Naive B cell (primary cell): ENCODE results near the gene INTS11. TPM values are rescaled to one million over a fixed set of nuclear protein-coding genes. Genes with fewer than 3 reads are reported as not detected.

Source experiments
- ATAC-seq, 2 donors: fragments of 150-1000 bp; cut with Tn5 transposase; 2 replicates each; pipeline ENCODE4 v1.10.0; 2021; ENCODE audit warnings: low read depth in 2 of 2, mild to moderate bottlenecking in 2 of 2, moderate library complexity in 2 of 2
- DNase-seq: peaks from one replicate; pipeline ENCODE4 v3.0.0; 2022
- H3K27ac Mint-ChIP-seq, 6 donors: one replicate each; pipeline ENCODE4 v1.8.0; 2020 to 2022; ENCODE audit warnings: mild to moderate bottlenecking in 6 of 6, mixed read lengths in 6 of 6, moderate library complexity in 5 of 6, inconsistent platforms in 2 of 6
- H3K27me3 Mint-ChIP-seq, 3 donors: one replicate each; pipeline ENCODE4 v1.8.0; 2021 to 2022; ENCODE audit warnings: mixed read lengths in 3 of 3, mild to moderate bottlenecking in 1 of 3
- H3K36me3 Mint-ChIP-seq, 2 donors: one replicate each; pipeline ENCODE4 v1.8.0; 2020 to 2022; ENCODE audit warnings: mixed read lengths in 2 of 2, inconsistent platforms in 1 of 2, mild to moderate bottlenecking in 1 of 2
- H3K4me1 Mint-ChIP-seq, 3 donors: one replicate each; pipeline ENCODE4 v1.8.0; 2020 to 2022; ENCODE audit warnings: mixed read lengths in 3 of 3, inconsistent platforms in 1 of 3, mild to moderate bottlenecking in 1 of 3, moderate library complexity in 1 of 3
- H3K4me3 Mint-ChIP-seq, 8 donors: one replicate each; pipeline ENCODE4 v1.8.0; 2020 to 2022; ENCODE audit warnings: mild to moderate bottlenecking in 8 of 8, mixed read lengths in 8 of 8, moderate library complexity in 8 of 8, inconsistent platforms in 2 of 8
- H3K9me3 Mint-ChIP-seq, 7 donors: one replicate each; pipeline ENCODE4 v1.8.0; 2020 to 2022; ENCODE audit warnings: mixed read lengths in 7 of 7, mild to moderate bottlenecking in 5 of 7, inconsistent platforms in 2 of 7, moderate library complexity in 1 of 7
- polyA plus RNA-seq, 6 donors: library from polyadenylated mRNA; unstranded; fragments of 300-500 nt; fragmentation: Illumina TruSeq; gene quantifications; one replicate each; pipeline ENCODE4 v1.2.3, GENCODE V29; 2021; ENCODE audit warnings: low read depth in 6 of 6

Gene INTS11
- polyA plus RNA-seq, 6 donors from 2014 or later: 45.9 to 61.5 (median 54.3) TPM

GRCh38 chr1:1345860-1346500, 21.5 kb upstream of the INTS11 start:
- H3K27ac Mint-ChIP-seq: no peak overlapping the region
- ATAC-seq (no peak), DNase-seq (no peak)
- no peaks in the 10 kb centered on the region for H3K27me3 Mint-ChIP-seq
- peaks cover 3 to 15% (median 14%) of the 10 kb centered on the region in 3 donors for H3K4me1 Mint-ChIP-seq
- H3K9me3 Mint-ChIP-seq: no peaks in the 10 kb centered on the region
- no peaks in the 10 kb centered on the region for H3K36me3 Mint-ChIP-seq
- peak overlapping the region in 2 of 8 donors; percentile 61 for H3K4me3 Mint-ChIP-seq

GRCh38 chr1:1345384-1345783, 20.9 kb upstream of the INTS11 start:
- H3K27me3 Mint-ChIP-seq: no peaks in the 10 kb centered on the region

DNA sequence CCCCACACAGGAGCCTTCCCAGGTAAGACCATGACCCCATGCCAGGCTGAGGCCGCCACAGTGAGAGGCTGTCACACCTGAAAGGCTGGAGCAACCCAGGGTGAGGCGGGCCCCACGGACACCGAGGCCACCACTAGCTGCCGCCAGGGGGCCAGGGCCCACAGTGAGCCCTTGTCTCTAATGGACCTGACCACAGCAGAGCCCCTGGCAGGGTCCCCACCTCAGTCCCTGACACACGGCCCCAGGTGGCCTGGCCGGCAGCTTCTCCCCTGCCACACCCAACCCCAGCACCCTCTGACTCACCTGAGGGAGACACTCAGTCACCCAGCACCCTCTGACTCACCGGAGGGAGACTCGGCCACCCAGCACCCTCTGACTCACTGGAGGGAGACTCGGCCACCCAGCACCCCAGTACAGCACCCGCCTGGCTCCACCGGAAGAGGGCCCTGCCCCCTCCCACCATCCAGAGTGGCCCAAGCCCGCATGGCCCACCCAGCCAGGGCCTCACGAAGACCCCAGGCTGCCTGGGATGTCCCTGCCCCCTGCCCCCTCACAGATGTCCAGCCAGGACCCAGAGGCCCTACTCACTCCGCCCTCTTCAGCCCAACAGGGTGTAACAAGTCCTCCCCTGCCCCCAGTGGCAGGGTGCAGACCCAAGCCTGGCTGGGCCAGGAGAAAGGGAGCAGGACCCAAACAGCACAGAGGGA, 20.3 kb upstream of the INTS11 start:
- no peak overlapping the region for H3K4me3 Mint-ChIP-seq
- no peaks in the 10 kb centered on the region for H3K27me3 Mint-ChIP-seq
- ATAC-seq (no peak), DNase-seq (no peak)
- no peaks in the 10 kb centered on the region for H3K36me3 Mint-ChIP-seq
- H3K4me1 Mint-ChIP-seq: peaks cover 3 to 16% (median 15%) of the 10 kb centered on the region in 3 donors
- H3K9me3 Mint-ChIP-seq: no peaks in the 10 kb centered on the region
- no peak overlapping the region for H3K27ac Mint-ChIP-seq

More at GRCh38 chr1:1345384-1345783, 20.9 kb upstream of the INTS11 start:
- H3K4me3 Mint-ChIP-seq: no peak overlapping the region
- ATAC-seq: no peak
- no peaks in the 10 kb centered on the region for H3K9me3 Mint-ChIP-seq
- no peaks in the 10 kb centered on the region for H3K36me3 Mint-ChIP-seq
- DNase-seq: no peak
- H3K4me1 Mint-ChIP-seq: peaks cover 3 to 16% (median 15%) of the 10 kb centered on the region in 3 donors
- H3K27ac Mint-ChIP-seq: no peak overlapping the region

- Mint-ChIP-seq H3K4me1 (peaks cover 3 to 16% (median 15%) of the 10 kb centered on the region in 3 donors), H3K9me3 (no peaks in the 10 kb centered on the region), H3K27me3 (no peaks in the 10 kb centered on the region), H3K4me3 (no peak overlapping the region), H3K27ac (no peak overlapping the region), H3K36me3 (no peaks in the 10 kb centered on the region)
- ATAC-seq: no peak
- DNase-seq: no peak
These were observed 19.5 kb upstream of the INTS11 start for GRCh38 chr1:1343811-1344421.

DNA sequence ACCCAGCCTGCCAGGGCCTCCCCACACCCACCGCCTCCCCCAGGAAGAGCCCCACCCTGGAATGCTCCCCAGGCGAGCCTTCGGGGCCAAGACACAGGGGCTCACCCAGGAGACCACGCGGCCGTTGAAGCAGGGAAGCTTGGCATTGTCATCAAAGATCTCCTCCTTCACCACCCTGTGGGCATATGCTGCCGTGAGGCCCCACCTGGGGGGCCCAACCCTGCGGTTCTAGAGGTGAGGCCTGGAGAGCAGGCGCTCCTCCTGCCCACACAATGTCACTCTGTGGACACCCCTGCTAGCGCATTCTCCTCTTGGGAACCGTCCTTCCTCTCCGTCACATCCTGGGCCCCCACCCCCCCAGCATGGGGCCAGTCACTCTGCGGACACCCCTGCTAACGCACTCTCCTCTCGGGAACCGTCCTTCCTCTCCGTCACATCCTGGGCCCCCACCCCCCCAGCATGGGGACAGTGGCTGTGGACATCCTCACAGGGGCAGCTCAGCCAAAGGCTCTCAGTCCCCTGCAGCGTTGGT, 18.2 kb upstream of the INTS11 start:
- DNase-seq: no peak
- Mint-ChIP-seq H3K9me3 (no peaks in the 10 kb centered on the region), H3K4me1 (peaks cover 3 to 12% (median 8%) of the 10 kb centered on the region in 3 donors), H3K4me3 (no peak overlapping the region), H3K27ac (no peak overlapping the region), H3K27me3 (no peaks in the 10 kb centered on the region), H3K36me3 (no peaks in the 10 kb centered on the region)
- no peak for ATAC-seq

- Mint-ChIP-seq H3K27ac (no peak overlapping the region), H3K27me3 (no peaks in the 10 kb centered on the region), H3K4me3 (no peak overlapping the region), H3K9me3 (no peaks in the 10 kb centered on the region), H3K4me1 (peaks cover 3 to 8% (median 5%) of the 10 kb centered on the region in 3 donors), H3K36me3 (no peaks in the 10 kb centered on the region)
- ATAC-seq (no peak), DNase-seq (no peak)
These were observed 17.7 kb upstream of the INTS11 start for GRCh38 chr1:1342061-1342562.

DNA sequence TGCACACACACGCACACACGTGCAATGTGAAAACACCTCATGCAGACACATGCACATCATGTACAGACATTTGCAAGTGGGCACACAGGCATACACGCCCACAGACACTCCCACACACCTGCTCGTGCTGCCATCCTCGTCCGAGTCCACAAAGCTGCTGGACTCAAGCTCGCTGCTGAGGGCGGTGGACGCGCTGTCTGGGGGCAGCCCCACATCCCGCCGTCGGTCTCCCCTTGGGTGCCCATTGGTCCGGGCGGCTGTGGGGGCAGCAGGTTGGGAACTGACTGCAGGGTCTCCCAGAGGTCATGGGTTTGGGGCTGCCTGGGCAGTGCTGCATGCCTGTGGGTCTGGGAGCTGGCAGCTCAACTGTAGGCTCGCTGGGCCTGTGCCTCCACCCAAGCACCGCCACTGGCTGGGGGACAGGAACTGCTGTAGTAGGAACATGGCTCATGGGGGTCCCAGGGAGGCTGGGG, 17.1 kb upstream of the INTS11 start:
- Mint-ChIP-seq H3K36me3 (no peaks in the 10 kb centered on the region), H3K27ac (no peak overlapping the region), H3K4me3 (no peak overlapping the region), H3K4me1 (peaks cover under 1 to 4% (median 4%) of the 10 kb centered on the region in 3 donors), H3K9me3 (no peaks in the 10 kb centered on the region), H3K27me3 (no peaks in the 10 kb centered on the region)
- DNase-seq (no peak), ATAC-seq (no peak)

DNA sequence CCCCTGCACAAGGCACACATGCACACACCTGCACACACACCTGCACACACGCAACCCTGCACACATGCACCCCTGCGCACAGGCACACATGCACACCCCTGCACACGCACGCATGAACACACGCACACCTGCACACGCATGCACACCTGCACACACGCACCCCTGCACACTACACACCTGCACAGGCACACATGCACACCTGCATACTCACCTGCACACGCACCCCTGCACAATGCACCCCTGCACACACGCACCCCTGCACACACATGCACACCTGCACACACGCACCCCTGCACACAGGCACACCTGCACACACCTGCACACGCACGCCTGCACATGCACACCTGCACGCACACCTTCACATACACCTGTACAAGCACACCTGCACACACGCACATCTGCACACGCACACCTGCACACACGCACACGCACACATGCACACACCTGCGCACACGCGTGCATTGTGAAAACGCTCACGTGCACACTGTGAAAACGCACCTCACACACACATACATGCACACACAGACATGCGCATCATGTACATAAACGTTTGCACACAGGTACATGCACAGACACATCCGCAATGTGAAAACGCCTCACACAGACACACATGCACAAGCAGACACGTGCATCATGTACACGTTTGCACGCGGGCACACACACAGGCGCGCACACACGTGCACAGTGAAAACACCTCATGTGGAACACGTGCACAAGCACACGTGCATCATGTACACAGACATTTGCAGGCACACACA, 16.5 kb upstream of the INTS11 start:
- Mint-ChIP-seq H3K4me3 (no peak overlapping the region), H3K36me3 (no peaks in the 10 kb centered on the region), H3K27me3 (no peaks in the 10 kb centered on the region), H3K4me1 (peaks cover 0 to 4% (median 4%) of the 10 kb centered on the region in 3 donors), H3K9me3 (no peaks in the 10 kb centered on the region), H3K27ac (peak overlapping the region in 2 of 6 donors; percentile 47 to 79)
- ATAC-seq (no peak), DNase-seq (no peak)

DNA sequence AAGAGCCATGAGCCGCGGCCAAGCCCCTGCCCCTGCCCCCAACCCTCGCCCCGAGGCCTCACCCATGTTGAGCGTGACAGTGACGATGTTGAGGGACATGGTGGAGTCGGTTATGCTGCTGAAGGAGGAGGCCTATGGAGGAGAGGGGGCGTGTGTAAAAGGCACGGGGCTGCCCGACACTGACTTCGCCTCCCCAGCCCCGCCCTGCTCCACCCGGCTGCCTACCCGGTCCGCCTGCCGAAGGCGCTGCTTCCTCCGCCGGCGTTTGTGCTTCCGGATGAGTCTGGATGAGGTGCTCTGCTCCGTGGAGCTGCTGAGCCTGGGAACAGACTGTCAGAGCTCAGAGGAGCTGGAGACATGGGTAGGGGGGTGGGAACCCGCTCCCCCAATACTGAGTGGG, 15.7 kb upstream of the INTS11 start:
- Mint-ChIP-seq H3K9me3 (no peaks in the 10 kb centered on the region), H3K36me3 (no peaks in the 10 kb centered on the region)

DNA sequence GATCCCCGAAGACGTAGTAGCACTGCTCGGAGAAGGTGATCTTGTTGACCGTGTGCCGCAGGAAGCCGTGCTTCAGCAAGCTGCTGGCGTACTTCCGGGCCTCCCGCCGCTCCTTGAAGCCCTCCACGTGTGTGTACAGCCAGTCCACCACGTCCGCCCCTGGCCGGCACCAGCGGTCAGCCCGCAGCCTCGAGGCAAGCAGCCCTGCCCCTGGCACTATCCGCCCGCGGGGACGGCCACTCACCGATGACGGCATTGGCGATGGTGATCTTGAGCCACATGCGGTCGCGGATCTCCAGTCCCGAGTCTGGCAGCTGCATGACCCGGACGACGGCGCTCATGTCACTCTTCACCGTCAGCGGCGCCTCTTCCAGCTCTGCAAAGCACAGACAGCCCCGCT, 13.8 kb upstream of the INTS11 start:
- no peaks in the 10 kb centered on the region for H3K36me3 Mint-ChIP-seq
- H3K9me3 Mint-ChIP-seq: no peaks in the 10 kb centered on the region

More for the DNA sequence above, 15.7 kb upstream of the INTS11 start:
- DNase-seq (no peak), ATAC-seq (no peak)
- H3K4me1 Mint-ChIP-seq: peaks cover 0 to 4% (median 4%) of the 10 kb centered on the region in 3 donors
- no peaks in the 10 kb centered on the region for H3K27me3 Mint-ChIP-seq
- no peak overlapping the region for H3K4me3 Mint-ChIP-seq
- H3K27ac Mint-ChIP-seq: no peak overlapping the region

GRCh38 chr1:1337793-1338147, 13.3 kb upstream of the INTS11 start:
- ATAC-seq (peak in 1 of 2 donors; percentile 37), DNase-seq (no peak)
- Mint-ChIP-seq H3K4me3 (no peak overlapping the region), H3K27ac (no peak overlapping the region), H3K4me1 (peaks cover 0 to 4% (median 0%) of the 10 kb centered on the region in 3 donors), H3K36me3 (no peaks in the 10 kb centered on the region), H3K9me3 (no peaks in the 10 kb centered on the region), H3K27me3 (no peaks in the 10 kb centered on the region)

More for the DNA sequence above, 13.8 kb upstream of the INTS11 start:
- H3K27ac Mint-ChIP-seq: no peak overlapping the region
- no peaks in the 10 kb centered on the region for H3K27me3 Mint-ChIP-seq
- H3K4me1 Mint-ChIP-seq: peaks cover 0 to 4% (median under 1%) of the 10 kb centered on the region in 3 donors
- H3K4me3 Mint-ChIP-seq: no peak overlapping the region
- no peak for DNase-seq
- no peak for ATAC-seq

- Mint-ChIP-seq H3K9me3 (no peaks in the 10 kb centered on the region), H3K4me3 (no peak overlapping the region), H3K27me3 (no peaks in the 10 kb centered on the region), H3K4me1 (peaks cover 0 to 4% (median 0%) of the 10 kb centered on the region in 3 donors), H3K36me3 (no peaks in the 10 kb centered on the region), H3K27ac (peak overlapping the region in 1 of 6 donors; percentile 73)
- DNase-seq (no peak), ATAC-seq (no peak)
These were observed 12.7 kb upstream of the INTS11 start for GRCh38 chr1:1336931-1337792.
